Stimulated activated CD4-positive, alpha-beta T cell treated with anti-CD3 and anti-CD28 coated beads, TNF-alpha, amount 100 ng/mL, for 48 hours (primary cell): ENCODE data around the gene ADCY2.

ENCODE experiments used
- DNase-seq, 3 donors: peaks; one replicate each; pipeline ENCODE4 v3.0.0-alpha.2; 2020; ENCODE audit warnings: low read depth in 3 of 3

Gene ADCY2

DNA sequence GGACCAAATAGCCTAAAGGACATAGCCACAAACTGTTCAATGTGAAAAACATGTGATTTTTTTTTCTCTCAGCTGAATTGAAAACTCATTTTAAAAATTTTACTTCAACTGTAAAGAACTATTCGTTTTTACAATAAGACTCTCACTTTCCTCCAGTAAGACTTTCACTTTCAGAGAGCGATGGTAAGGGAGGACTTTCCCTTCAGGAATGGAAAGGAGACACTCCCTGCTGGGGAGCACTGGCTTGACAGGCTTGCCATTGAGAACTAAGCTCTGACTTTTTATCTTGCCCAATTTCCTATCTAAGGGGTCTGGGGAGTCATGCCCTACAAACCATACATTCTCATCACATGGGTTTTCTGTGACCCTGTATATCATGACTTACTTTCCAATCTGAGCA is 268.3 kb downstream of the ADCY2 start:
- DNase-seq = no peak

DNA sequence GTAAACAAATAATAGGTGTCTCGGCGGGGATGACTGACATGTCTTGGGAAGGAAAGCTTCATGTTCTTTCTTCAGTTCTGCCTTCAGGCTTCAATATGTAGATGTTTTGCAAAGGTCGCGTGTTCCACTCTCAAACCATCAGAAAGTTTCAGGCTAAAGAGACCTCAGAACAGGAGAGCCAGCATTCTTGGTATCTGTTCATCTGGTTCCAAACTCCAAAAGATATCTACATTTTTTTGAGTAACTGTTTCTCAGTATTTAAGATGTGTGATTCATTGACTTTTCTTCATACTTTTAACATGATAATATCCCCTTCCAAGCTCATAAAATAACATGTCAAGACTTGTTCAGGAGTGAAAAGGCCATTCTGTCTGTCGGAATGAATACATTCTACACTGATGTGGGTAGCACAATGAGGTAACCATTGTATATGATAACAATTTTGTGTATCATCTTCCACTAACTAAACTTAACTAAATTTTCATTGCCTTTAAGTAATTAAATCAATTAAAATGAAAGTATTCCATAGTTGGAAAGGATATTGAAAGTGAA is 271.4 kb downstream of the ADCY2 start:
- DNase-seq = no peak

DNA sequence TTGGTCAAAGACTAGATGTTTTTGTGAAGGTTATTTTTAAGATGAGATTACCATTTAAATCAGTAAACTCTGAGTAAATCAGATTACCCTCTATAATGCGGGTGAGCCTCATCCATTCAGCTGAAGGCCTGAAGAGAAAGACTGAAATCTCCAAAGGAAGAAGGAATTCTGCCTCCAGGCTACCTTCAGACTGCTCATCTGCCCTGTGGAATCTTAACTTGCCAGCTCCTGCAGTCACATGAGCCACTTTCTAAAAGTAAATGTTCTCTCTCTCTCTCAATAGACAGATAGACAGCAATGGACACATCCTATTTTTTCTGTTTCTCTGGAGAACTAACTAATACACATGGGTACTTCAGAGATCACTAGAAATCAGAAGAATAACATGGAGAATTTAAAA is 272.2 kb downstream of the ADCY2 start:
- DNase-seq = no peak

DNA sequence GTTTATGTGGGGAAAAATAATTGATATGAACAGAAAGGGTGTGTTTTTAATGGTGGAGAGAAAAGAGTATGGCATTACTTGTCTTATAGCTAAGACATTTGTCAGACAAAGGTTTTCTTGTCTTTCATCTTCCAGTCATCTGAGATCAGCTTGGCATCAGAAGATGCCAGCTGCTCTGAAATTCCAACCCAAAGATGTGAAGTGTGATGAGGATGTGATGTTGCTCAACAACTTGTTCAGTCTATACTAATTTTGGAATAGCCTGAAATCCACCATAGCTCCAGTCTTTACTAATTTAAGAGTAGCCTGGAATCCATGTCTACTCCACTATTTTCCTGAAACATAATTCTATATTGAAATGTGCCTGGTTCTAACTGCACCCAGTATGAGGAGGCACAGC is 272.7 kb downstream of the ADCY2 start:
- no peak for DNase-seq

DNA sequence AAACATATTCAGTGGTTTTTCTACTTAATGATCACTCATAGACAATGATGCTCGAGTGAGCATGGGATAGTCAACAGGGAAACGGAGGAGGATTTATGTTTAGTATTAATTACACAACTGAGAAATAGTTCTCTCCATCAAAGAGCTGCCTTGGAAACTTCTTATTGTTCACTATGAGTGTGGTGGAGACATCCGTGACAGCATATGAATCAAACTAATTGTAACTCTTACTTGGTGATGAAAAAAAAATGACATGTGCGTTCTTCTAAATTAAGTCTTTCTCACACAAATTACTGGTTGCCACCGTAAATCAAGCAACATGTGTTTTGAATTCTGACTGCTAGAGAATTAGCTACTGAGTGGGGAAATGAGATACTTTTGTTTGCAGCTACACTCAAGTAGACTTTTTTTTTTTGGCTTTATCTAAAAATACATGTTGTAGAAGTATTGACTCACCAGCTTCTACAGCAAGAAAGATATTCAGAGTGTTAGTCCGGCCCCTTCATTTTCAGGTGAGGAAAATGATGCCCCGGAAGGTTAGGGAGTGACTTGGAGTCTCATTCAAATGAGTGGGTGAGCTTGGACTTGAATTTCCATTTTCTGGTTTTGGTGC is 275.5 kb downstream of the ADCY2 start:
- no peak for DNase-seq

DNA sequence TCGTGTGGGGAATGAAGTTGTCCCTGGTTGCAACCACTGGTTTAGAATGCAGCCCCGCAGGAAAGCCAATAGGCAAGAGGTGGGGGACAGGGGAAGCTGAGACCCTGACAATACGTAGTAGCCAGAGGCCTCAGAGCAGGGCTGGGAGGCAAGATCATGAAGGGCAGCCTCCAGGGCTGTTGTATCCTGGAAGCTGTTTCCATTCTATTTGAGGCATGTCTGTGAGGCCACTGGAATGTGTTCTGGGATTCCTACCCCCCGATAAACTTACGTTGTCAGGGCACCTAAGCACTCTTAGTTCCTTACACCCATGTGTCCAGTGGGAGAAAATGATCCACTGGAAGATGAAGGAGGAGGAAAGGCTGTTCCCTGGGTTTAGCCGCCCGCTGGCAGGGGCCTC is 277.7 kb downstream of the ADCY2 start:
- DNase-seq = no peak

DNA sequence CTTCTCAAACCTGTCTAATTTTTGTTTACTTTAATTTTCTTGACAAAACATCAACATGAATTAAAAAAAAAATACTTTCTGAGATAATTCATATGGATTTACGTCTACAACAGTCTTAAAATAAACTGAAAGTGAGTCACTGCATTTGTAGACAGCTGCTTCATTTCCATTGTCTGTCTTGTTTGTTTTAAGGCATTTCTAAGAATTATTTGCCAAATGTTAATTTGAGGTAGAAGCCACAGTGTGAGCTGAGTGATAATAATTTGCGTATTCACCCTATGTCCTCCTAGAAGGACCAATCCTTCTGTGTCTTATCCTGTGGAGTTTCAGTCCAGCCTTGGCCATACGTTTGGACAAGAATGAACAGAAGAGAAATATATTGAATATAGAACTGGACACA is 280.5 kb downstream of the ADCY2 start:
- DNase-seq = no peak

DNA sequence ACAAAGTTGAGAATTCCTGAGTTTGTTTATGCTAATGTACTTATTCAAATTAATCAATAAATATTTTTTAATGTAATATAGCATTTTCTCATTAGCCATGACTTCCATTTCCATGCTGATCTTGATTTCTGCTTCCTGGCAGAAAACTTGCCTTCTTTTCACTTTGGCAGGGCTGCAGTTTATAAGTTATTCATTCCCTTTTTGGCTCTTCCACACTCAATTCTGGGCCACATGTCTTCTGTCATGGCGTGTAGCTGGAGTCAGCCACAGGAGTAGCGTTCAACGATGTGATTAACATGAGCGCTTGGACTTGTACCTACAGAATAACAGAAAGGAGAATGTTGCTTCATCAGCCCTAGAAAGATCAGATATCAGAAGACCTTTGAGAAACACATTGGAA is 282.1 kb downstream of the ADCY2 start:
- DNase-seq = no peak

DNA sequence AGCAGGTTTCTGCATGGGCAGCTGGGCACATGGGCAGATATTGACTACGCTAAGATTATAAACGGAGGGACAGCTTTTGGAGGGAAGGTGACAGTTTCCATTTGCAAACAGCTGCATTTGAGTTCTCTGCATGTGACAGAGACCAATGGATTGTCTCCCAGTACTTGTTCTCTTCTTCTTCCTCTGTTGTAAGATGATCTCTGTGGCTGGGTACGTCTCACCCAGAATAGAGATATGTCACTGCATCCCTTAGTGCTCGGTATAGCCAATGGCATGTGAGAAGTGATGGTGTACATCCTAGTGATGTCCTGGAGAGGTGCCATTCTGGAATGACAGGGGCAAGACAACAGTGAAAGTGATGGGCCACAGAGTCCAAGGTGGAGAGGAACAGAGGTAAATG is 283.7 kb downstream of the ADCY2 start:
- no peak for DNase-seq

DNA sequence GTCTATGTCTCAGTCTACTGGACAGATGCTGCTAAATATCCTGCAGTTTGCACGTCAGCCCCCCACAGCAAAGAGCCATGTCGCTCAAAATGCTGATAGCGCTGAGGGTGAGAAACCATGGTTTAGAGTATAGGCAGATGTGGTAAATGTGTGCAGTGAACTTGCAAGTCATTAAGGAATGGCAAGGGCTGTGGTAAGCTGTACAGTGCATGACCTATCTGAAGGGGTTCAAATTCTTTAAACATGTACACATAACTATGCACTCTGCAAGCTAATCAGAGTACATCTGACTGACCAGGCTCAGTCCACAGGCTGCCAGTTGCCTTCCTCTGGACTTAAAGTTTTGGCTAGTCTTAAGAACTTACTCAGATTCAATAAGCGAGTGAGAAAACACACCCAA is 284.3 kb downstream of the ADCY2 start:
- no peak for DNase-seq

DNA sequence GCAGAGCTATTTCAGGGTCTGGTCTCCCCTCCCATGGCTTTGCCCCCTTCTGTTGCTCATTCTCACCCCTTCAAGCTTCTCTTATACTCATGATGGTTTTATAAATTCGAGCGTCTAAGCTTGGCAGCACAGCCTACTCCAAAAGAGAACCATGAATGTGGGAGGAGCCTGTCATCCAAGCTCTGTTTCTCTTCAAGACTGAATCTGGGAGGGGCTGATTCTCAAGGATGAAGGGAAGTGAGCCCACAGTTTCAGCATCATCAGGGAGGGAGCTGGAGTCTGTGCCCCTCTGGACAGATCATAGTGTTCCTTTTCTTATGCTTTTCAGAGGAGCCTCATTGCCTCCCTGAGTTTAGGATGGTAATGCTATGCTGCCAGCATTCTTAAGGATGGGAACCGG is 286.4 kb downstream of the ADCY2 start:
- DNase-seq = no peak

DNA sequence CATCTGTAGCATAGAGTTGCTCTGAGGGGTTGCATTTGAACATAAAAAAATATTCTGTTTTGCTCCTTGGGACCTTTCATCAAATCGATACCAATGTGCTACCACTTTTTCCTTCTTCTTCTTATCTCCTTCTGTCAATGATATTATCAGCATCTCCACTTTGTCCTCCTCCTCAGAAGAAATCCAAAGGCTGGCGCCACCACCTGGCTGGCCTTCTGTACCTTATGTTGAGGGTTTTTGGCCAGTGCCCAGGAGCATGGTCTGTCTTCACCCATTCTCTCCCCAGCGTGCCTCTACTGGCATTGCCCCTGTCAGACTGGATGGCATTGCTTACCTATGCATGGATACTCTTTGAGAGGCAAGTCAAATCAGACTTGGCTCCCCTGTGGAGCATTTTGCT is 287.8 kb downstream of the ADCY2 start:
- no peak for DNase-seq

DNA sequence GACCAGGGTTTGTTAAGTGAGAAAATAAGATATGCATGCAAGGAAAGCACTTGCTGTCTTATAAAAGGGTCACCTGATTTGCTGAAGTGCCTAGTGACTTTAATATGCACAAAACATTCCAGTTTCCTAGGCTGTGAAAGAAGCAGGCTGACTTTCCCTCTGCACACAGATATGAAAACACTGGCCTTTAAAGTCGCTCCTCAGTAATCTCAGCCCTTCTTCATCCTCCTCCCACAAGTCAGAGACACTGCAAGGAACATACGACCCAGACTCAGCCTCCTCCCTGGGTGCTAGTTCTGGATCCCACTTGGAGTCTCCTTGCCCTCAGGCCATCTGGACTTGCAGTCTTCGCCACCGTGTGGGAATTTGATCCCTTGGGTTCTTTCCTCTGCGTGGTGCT is 288.9 kb downstream of the ADCY2 start:
- DNase-seq = no peak

DNA sequence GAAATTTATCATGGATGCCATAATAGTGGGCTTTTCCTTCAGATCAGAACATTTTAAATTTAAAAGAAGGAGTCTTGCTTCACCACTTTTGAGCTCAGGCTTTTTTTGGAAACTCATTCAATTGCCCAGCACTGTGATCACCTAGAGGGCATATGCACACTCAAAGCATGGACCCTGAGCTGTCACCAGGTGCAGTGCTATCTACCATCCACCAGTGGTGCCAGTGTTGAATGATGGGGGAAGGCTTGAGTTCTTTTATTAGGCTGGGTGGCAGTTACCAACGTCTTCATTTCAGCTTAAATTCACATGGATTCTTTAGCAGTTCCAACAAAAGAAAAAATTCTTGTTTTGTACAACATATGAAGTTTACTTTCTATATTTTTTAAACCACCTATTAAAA is 290.9 kb downstream of the ADCY2 start:
- no peak for DNase-seq

DNA sequence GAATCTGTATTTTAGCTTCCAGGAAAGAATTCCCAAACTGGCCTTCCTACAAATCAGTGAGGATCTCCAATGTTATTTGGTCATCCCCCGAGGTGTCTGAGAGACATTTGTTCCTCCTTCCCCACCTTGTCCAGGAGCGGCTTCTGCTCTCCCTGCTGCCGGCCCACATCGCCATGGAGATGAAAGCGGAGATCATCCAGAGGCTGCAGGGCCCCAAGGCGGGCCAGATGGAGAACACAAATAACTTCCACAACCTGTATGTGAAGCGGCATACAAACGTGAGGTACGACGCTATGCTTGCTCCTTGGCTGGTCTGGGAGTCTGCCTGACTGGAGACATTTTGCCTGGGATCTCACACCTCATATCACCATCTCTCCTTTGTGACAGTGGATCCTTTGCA is 294.6 kb downstream of the ADCY2 start:
- no peak for DNase-seq

DNA sequence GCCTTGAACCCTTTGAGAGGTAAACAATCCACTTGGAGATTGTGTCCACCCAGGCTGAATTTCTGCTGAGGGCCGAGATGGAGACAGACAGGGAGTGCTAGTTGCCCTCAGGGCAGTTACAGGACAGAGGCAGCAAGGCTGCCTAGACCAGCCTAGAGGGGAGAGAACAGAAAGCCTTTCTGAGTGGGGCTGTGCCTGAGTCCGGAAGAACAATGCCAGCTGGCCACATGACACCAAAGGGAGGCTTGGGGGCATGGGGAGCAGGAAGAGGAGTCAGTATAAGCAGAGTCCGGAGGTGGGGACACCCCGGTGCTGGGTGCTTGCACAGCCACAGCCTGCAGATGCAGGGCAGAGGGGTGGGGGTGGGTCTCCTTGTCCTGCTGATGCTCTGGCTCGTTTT is 309.3 kb downstream of the ADCY2 start:
- DNase-seq = no peak

DNA sequence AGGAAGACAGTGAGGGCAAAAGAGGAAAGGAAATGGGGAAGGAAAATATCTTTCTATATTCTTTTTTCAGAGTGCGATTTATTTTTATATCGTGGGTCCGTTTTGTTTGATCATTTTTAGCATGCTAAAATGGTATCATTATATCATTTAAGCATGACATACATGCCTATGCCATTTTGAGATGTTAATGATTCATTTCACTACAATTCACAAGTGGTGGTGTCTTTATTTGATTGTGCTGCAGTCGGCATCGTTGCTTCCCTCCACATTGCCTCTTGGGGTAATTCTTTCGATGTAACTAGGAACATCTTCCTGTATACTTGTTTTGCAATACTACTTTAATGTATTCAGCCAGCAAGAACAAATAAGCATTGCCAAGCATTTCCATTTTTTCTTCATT is 309.8 kb downstream of the ADCY2 start:
- no peak for DNase-seq

DNA sequence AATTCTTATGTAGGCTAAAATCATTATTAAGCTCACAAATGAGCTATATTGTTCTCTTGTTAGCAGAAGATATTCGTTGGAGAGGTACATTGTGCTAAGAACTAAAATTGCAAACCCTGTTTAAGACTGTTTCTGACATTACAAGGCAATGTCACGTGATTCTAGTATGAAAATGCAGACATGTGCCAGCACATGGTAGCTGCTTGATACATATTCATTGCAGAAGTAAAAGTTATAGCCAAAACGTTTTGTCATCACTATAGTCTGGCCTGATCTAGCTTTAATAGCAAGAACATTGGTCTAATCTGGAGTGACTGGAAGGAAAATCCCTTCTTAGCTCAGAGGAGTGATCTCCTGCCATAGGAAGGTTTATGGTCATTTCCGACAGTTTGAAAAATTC is 310.3 kb downstream of the ADCY2 start:
- DNase-seq = no peak

DNA sequence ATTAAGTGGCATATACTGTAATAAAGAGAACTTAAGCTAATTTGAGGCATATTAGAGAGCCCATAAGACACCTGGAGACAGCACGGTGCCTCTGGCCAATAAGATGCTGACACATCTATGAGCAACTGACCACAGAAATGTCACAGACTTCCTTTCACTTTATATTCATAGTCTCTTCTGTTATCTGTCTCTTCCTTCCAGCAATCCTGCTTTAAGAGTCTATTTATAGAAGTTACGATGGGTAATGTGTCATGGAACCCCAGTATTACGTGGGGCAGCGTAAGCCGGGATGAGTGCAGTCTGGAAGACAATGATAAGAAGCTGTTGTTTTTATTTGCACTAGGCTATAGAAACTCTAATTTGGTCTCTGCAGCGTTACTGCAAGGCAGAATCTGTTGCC is 318.2 kb downstream of the ADCY2 start:
- DNase-seq = no peak

DNA sequence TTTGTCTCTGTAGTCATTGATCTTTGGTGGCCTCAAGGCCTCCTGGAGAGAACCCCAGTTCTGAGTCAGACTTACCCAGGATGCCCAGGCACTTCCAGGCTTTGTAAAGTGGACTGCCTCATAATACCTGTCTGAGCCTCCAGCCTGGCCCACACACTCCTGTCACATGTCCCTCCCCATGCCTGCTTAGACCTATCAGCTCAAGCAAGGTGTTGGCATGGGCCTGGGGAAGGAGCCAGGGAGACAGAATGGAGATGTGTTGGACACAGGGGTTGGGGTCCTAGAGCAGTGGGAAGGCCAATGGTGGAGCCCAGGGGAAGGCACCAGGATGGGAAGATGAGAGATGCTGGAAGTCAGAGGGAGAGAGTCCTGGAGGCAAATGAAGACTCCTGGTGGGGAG is 318.8 kb downstream of the ADCY2 start:
- no peak for DNase-seq

DNA sequence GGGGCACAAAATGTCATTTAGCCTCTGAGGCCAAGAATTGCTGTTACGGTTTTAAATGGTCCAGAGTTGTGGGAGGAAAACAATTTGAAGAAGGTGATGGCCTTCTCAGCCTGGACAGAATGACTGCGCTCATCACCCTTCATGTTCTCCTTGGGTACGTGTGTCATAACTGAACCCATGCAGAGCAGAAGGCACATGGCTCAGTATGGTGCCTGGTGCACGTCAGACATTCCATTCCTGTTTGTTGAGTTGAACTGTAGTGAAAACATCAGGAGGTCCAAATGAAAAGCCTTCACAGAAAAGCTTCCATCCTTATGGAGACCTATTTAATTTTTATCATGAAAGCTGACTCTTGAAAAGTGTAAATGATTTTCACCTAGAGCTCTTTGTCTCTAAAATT is 321.8 kb downstream of the ADCY2 start:
- no peak for DNase-seq

DNA sequence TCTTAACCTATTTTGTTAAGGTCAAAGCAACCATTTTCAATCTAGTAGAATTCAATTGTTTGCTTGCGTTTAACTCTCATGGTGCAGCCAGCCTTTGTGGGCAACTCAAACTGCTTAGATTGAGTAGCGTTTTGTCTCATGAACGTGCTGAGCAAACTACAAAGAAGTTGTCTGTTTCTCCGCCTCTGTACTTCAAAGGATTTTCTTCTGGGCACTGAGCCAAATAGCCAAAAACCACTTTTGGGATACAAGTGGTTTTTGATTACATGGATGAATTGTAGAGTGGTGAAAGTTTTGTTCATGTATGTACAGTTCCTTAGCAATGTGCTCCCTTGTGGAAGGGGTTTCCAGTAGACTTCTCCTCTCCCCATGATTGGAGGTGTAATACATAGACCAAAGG is 332.1 kb downstream of the ADCY2 start:
- DNase-seq = no peak

DNA sequence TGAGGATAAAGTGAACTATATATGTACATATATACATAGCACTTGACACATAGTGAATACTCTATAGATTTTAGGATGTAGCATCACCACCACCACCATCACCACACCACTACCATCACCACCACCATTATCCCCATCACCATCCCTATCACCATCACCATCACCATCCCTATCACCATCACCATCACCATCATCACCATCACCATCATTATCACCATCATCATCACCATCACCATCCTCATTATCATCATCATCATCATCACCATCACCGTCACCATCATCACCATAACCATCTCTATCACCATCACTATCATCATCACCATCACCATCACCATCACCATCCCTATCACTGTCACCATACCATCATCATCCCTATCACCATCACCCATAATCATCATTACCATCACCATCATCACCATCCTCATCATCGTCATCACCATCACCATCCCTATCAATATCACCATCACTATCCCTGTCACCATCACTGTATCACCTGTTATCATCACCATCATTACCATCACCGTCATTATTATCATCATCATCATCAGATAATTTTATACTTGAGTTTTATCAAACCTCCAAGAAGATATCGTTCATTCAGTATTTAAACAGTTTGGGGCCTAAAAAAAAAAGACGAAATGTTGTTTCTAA is 345.6 kb downstream of the ADCY2 start:
- no peak for DNase-seq

DNA sequence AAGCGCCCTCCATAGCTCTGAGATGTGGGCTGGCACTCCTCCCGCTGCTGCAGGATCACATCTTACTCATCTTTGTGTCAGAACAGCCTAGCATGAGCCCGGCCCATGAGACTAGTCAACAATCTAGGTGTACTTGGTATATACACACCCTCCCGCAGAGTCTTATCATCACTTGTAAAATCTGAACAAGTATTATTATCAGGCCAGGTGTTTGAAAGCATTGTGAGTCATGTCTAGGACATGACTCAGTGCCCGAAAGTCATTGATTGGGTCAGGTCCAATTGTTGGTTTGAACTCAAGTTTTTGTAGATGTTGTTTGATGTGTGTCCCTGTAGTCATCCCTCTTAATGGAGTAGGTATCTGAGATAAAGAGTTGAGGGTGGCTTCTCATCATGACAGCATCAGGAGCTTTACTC is 346.3 kb downstream of the ADCY2 start:
- no peak for DNase-seq
